Body of pancreas (tissue), 4 donors: Measurements from ENCODE around the gene NT5C. TPM values are rescaled to one million over a fixed set of nuclear protein-coding genes. Genes with fewer than 3 reads are reported as not detected.

ENCODE experiments used
- ATAC-seq: fragments of 150-250 bp; one replicate; pipeline ENCODE4 v1.9.1; 2016
- DNase-seq, 4 donors: peaks; one replicate each; pipeline ENCODE4 v3.0.0-alpha.2; 2019
- H3K27ac ChIP-seq, 4 donors: fragments of 200-600 bp; sonication (generic); 1 replicate in 3 of 4; 2 replicates in 1 of 4; pipeline versions ENCODE4 v1.5.1 to v1.6.1; 2016 to 2019; ENCODE audit warnings: mild to moderate bottlenecking in 1 of 4, mixed read lengths in 1 of 4, moderate library complexity in 1 of 4
- H3K27me3 ChIP-seq, 2 donors: fragments of 200-600 bp; sonication (generic); one replicate each; pipeline ENCODE4 v1.6.0; 2016; ENCODE audit warnings: mild to moderate bottlenecking in 1 of 2
- H3K36me3 ChIP-seq, 2 donors: fragments of 200-600 bp; sonication (generic); replicated peaks in 1 of 2; 2 replicates each; pipeline ENCODE4 v1.5.1; 2016; ENCODE audit warnings: low read depth in 2 of 2; ENCODE audit not compliant: insufficient read depth in 1 of 2
- H3K4me1 ChIP-seq: fragments of 200-600 bp; sonication (generic); one replicate; pipeline ENCODE4 v1.6.0; 2016
- H3K4me3 ChIP-seq, 2 donors: fragments of 200-600 bp; sonication (generic); 1 replicate in 1 of 2; 2 replicates in 1 of 2; pipeline ENCODE4 v1.5.1; 2016 to 2019
- H3K9me3 ChIP-seq, 3 donors: fragments of 200-600 bp; sonication (generic); 1 replicate in 2 of 3; 2 replicates in 1 of 3; pipeline ENCODE4 v1.5.1; 2016
- CTCF ChIP-seq, 7 experiments: fragments of 450-650 bp in 4 of 7; fragments of 200-600 bp in 3 of 7; sonication (generic) in 3 of 7; IDR thresholded peaks; one replicate each; pipeline ENCODE4 v1.5.1; 2016 to 2019; ENCODE audit warnings: antibody characterized with exemption in 7 of 7
- POLR2A ChIP-seq, 3 donors: fragments of 450-650 bp; IDR thresholded peaks; one replicate each; pipeline ENCODE4 v1.6.1; 2016; ENCODE audit warnings: antibody characterized with exemption in 3 of 3, mild to moderate bottlenecking in 2 of 3
- WGBS, 2 donors: methylation state at CpG; one replicate each; pipeline ENCODE4 v1.1.5; 2017; 5-methylcytosine and 5-hydroxymethylcytosine counted together
- intact Hi-C: fragments of 100-400 bp; cut with DNase I; formaldehyde crosslinking; loops from one replicate; pipeline ENCODE4 v1.15.1; 2023
- total RNA-seq, 2 donors: library from RNA; depleted of rRNA; stranded (reverse); fragments of >200 nt; gene quantifications; one replicate each; pipeline ENCODE4 v1.1.0, GENCODE V29; 2016

The NT5C gene
- total RNA-seq, 2 donors from 2014 or later: 69.9 to 71.3 TPM

- H3K4me1 ChIP-seq: peaks cover 53% of the 10 kb centered on the region
- DNase-seq: no peak
Observed at GRCh38 chr17:75088465-75089417, 42.8 kb downstream of the NT5C start.

GRCh38 chr17:75087558-75088453 is 43.7 kb downstream of the NT5C start, which contains the start of gene SLC16A5:
TSS of gene SLC16A5 (plus strand) at chr17:75087954. CDS start at chr17:75093637, 5,683 bp downstream.
- ATAC-seq (peak; percentile 83), DNase-seq (peak; percentile 65 to 83 (median 75))
- Histone ChIP-seq H3K9me3 (no peaks in the 10 kb centered on the region), H3K4me3 (no peak within 1 kb of the TSS), H3K27me3 (no peaks in the 10 kb centered on the region), H3K27ac (peak within 1 kb of the TSS; percentile 64 to 88 (median 84)), H3K36me3 (no peaks in the 10 kb centered on the region), H3K4me1 (peaks cover 44% of the 10 kb centered on the region)
- peak; percentile 46 to 58 (median 54) for TF ChIP-seq POLR2A (IDR thresholded peaks at IDR 0.05)
- TF ChIP-seq CTCF (IDR thresholded peaks at IDR 0.05): no peak
- 23 to 47% methylated on average over 13 to 46 of the region's 69 CpGs for WGBS, 2 donors
- intact Hi-C loops: no loop called here

More at GRCh38 chr17:75088465-75089417, 42.8 kb downstream of the NT5C start:
- Histone ChIP-seq H3K27me3 (no peaks in the 10 kb centered on the region), H3K27ac (peak overlapping the region; percentile 64 to 88 (median 84)), H3K36me3 (no peaks in the 10 kb centered on the region), H3K9me3 (no peaks in the 10 kb centered on the region), H3K4me3 (no peak overlapping the region)
- intact Hi-C loops: no loop called here
- 74 to 94% methylated on average over 2 to 11 of the region's 11 CpGs for WGBS, 2 donors
- TF ChIP-seq POLR2A (IDR thresholded peaks at IDR 0.05) (peak in 1 of 3 donors; percentile 9), CTCF (IDR thresholded peaks at IDR 0.05) (no peak)
- no peak for ATAC-seq

GRCh38 chr17:75087182-75087557 is 44.4 kb downstream of the NT5C start:
- H3K4me1 ChIP-seq: peaks cover 43% of the 10 kb centered on the region
- no peaks in the 10 kb centered on the region for H3K9me3 ChIP-seq
- no peak for TF ChIP-seq CTCF (IDR thresholded peaks at IDR 0.05)
- TF ChIP-seq POLR2A (IDR thresholded peaks at IDR 0.05): no peak
- WGBS, 2 donors: 70 to 91% methylated on average over 7 to 12 of the region's 12 CpGs
- DNase-seq (no peak), ATAC-seq (no peak)
- H3K27ac ChIP-seq: peak overlapping the region; percentile 64 to 88 (median 84)
- intact Hi-C loops: no loop called here
- no peaks in the 10 kb centered on the region for H3K27me3 ChIP-seq
- no peaks in the 10 kb centered on the region for H3K36me3 ChIP-seq
- no peak overlapping the region for H3K4me3 ChIP-seq

- ATAC-seq: no peak
- TF ChIP-seq CTCF (IDR thresholded peaks at IDR 0.05): no peak
- TF ChIP-seq POLR2A (IDR thresholded peaks at IDR 0.05): no peak
- Histone ChIP-seq H3K9me3 (no peaks in the 10 kb centered on the region), H3K27me3 (no peaks in the 10 kb centered on the region), H3K36me3 (no peaks in the 10 kb centered on the region), H3K4me3 (no peak overlapping the region), H3K27ac (peak overlapping the region in 2 of 4 donors; percentile 84 to 88), H3K4me1 (peaks cover 39% of the 10 kb centered on the region)
- WGBS, 2 donors: 69 to 78% methylated on average over 15 of the region's 15 CpGs
- no peak for DNase-seq
- intact Hi-C loops: no loop called here
Observed at GRCh38 chr17:75086496-75087181, 44.9 kb downstream of the NT5C start.
